HepG2 (cell line): ENCODE measurements around the gene TRPT1. TPM values are rescaled to one million over a fixed set of nuclear protein-coding genes. Genes with fewer than 3 reads are reported as not detected.

ENCODE experiments used
- CHD4 ChIP-seq: fragments of 200-600 bp; sonication (generic); IDR thresholded peaks from 2 replicates; pipeline ENCODE4 v1.7.0; 2017; ENCODE audit warnings: mild to moderate bottlenecking, low read length, borderline replicate concordance
- DMAP1 ChIP-seq: IDR thresholded peaks from 2 replicates; pipeline ENCODE4 v1.6.1; 2016
- EED ChIP-seq: sonication (generic); formaldehyde crosslinking; IDR thresholded peaks from 2 replicates; pipeline ENCODE4 v1.5.0; 2020; ENCODE audit warnings: mild to moderate bottlenecking, missing genetic modification reagents
- EHMT2 ChIP-seq: fragments of 200-600 bp; sonication (generic); IDR thresholded peaks from 2 replicates; pipeline ENCODE4 v1.7.0; 2017; ENCODE audit warnings: antibody characterized with exemption, low read depth, low read length, borderline replicate concordance
- GLI4 ChIP-seq: sonication (generic); formaldehyde crosslinking; IDR thresholded peaks from 2 replicates; pipeline ENCODE4 v1.5.1; 2020; ENCODE audit warnings: missing genetic modification reagents, mild to moderate bottlenecking, moderate library complexity, borderline replicate concordance
- HIVEP1 ChIP-seq: sonication (generic); formaldehyde crosslinking; IDR thresholded peaks from 2 replicates; pipeline ENCODE4 v1.4.0; 2020; ENCODE audit warnings: mild to moderate bottlenecking, missing genetic modification reagents
- KLF16 ChIP-seq, 2 experiments: sonication (generic) in 1 of 2; formaldehyde crosslinking in 1 of 2; IDR thresholded peaks; 2 replicates each; pipeline versions ENCODE4 v1.6.1 to v1.8.0; 2016 to 2023; ENCODE audit warnings: missing genetic modification reagents in 2 of 2, missing compliant biosample characterization in 1 of 2
- MED13 ChIP-seq: sonication (generic); formaldehyde crosslinking; IDR thresholded peaks from 2 replicates; pipeline ENCODE4 v1.5.0; 2020; ENCODE audit warnings: missing genetic modification reagents
- NCOA2 ChIP-seq: sonication (generic); formaldehyde crosslinking; IDR thresholded peaks from 2 replicates; pipeline ENCODE4 v1.8.0; 2022; ENCODE audit warnings: inconsistent platforms
- POLR2AphosphoS2 ChIP-seq: IDR thresholded peaks from 2 replicates; pipeline ENCODE4 v1.6.1; 2011; ENCODE audit warnings: low read depth, low read length, improper control_type of control experiment
- RBM22 ChIP-seq: fragments of 200-400 bp; formaldehyde crosslinking; optimal IDR thresholded peaks from 2 replicates; pipeline ENCODE3; 2017; ENCODE audit warnings: mild to moderate bottlenecking, low read length, moderate library complexity
- SIX4 ChIP-seq: sonication (generic); formaldehyde crosslinking; IDR thresholded peaks from 2 replicates; pipeline ENCODE4 v1.4.0; 2020; ENCODE audit warnings: missing genetic modification reagents
- SUZ12 ChIP-seq: fragments of 150-350 bp; IDR thresholded peaks from 2 replicates; pipeline ENCODE4 v1.6.1; 2014; ENCODE audit warnings: low read depth, low read length
- YEATS2 ChIP-seq: sonication (generic); formaldehyde crosslinking; IDR thresholded peaks from 2 replicates; pipeline ENCODE4 v1.4.0; 2020; ENCODE audit warnings: missing genetic modification reagents, borderline replicate concordance
- ZMYM4 ChIP-seq: sonication (generic); formaldehyde crosslinking; IDR thresholded peaks from 2 replicates; pipeline ENCODE4 v1.8.1; 2023; ENCODE audit warnings: mild to moderate bottlenecking, missing genetic modification reagents
- ZNF552 ChIP-seq: sonication (generic); formaldehyde crosslinking; IDR thresholded peaks from 2 replicates; pipeline ENCODE4 v1.9.0; 2022; ENCODE audit warnings: missing genetic modification reagents, mild to moderate bottlenecking, borderline replicate concordance
- ZNF788 ChIP-seq: sonication (generic); formaldehyde crosslinking; IDR thresholded peaks from 2 replicates; pipeline ENCODE4 v1.5.0; 2020; ENCODE audit warnings: mild to moderate bottlenecking, missing genetic modification reagents, borderline replicate concordance
- ZSCAN25 ChIP-seq: sonication (generic); formaldehyde crosslinking; IDR thresholded peaks from 2 replicates; pipeline ENCODE4 v1.8.0; 2022; ENCODE audit warnings: mild to moderate bottlenecking, missing genetic modification reagents
- polyA plus RNA-seq, 8 experiments: library from polyadenylated mRNA; depleted of rRNA in 3 of 8; stranded (reverse) in 7 of 8; unstranded in 1 of 8; fragments of >200 nt; fragmentation: Illumina TruSeq in 4 of 8; extraction: Trizol in 4 of 8; gene quantifications; 2 replicates each; pipeline versions ENCODE4 v1.2.1 to v1.2.3, GENCODE V29; 2011 to 2016; ENCODE audit warnings: low read depth in 4 of 8, missing spikeins in 1 of 8, mixed read lengths in 1 of 8; ENCODE audit not compliant: insufficient read depth in 1 of 8
- total RNA-seq, 5 experiments: library from RNA; depleted of rRNA; stranded (reverse); fragments of >200 nt; fragmentation: Illumina TruSeq; extraction: Trizol; gene quantifications; 2 replicates each; pipeline ENCODE4 v1.2.3, GENCODE V29; 2016; ENCODE audit warnings: low read depth in 1 of 5
- TF ChIP-seq, protein P1 (sequence below): IDR thresholded peaks from 2 replicates; pipeline ENCODE4 v1.6.1; 2016; ENCODE audit warnings: low read depth, borderline replicate concordance
- TF ChIP-seq, protein P2 (sequence below): sonication (generic); formaldehyde crosslinking; conservative IDR thresholded peaks from 2 replicates; pipeline ENCODE4 v1.8.0; 2022; ENCODE audit warnings: mild to moderate bottlenecking, moderate library complexity, missing genetic modification reagents
- TF ChIP-seq, protein P3 (sequence below): sonication (generic); formaldehyde crosslinking; IDR thresholded peaks from 2 replicates; pipeline ENCODE4 v1.8.0; 2022; ENCODE audit warnings: missing genetic modification reagents, low read depth, mild to moderate bottlenecking, borderline replicate concordance

TRPT1 gene
- total and polyA plus RNA-seq, 2 of the 13 experiments (the other 11 are each of a cell fraction or from before 2014, with no cell fraction given), result 24.8 to 40.7 TPM

DNA sequence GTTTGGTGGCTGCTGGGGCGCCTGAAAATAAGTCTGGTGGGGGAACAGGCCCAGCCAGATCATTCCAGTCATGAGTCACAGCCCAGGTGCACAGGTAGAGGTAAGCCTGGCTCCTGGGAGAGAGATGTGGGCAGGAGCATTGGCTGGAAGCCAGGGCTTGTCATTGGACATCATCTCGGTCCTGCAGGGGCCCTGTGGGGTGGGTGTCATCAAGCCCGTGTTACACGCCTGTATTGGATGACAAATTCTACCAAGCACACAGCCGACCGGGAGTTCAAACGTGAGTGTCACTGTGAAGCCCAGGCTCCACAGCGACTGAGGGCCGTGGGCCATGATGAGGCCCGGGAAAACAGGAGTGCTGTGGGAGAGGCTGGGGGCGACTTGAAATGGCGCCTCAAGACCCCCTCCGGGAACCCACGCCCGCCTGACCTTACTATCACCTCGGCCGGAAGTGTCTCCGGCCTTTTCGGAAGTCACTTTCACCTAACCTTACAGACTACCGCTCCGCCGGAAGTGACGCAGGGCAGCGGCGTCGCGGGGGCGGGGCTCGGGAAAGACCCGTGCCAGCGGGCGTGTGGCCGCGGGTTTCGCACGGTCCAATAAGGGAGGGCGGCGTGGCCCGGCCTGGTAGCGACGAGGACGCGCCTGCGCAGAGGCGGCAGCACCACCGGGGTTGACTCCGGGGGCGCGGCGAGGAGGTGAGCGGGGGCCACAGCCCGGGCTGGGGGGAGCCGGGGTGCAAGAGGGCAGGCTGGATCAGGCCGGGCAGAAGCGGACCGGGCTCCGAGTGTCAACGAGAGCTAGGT lies 14.7 kb upstream of the TRPT1 start, which contains the start of gene FKBP2 (continued):
- TF ChIP-seq, protein P1, sequence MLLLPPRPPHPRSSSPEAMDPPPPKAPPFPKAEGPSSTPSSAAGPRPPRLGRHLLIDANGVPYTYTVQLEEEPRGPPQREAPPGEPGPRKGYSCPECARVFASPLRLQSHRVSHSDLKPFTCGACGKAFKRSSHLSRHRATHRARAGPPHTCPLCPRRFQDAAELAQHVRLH (CRISPR knock-in tag), result peak; percentile 54; the same call in 1 of the 2 replicates
- 0 out of 2 replicates have a peak, but pooled peaks have one; percentile 29 for TF ChIP-seq MED13 (CRISPR knock-in tag)
- TF ChIP-seq ZNF552 (CRISPR knock-in tag), result peak; percentile 73; the same call in 1 of the 2 replicates
- TF ChIP-seq, protein P2, sequence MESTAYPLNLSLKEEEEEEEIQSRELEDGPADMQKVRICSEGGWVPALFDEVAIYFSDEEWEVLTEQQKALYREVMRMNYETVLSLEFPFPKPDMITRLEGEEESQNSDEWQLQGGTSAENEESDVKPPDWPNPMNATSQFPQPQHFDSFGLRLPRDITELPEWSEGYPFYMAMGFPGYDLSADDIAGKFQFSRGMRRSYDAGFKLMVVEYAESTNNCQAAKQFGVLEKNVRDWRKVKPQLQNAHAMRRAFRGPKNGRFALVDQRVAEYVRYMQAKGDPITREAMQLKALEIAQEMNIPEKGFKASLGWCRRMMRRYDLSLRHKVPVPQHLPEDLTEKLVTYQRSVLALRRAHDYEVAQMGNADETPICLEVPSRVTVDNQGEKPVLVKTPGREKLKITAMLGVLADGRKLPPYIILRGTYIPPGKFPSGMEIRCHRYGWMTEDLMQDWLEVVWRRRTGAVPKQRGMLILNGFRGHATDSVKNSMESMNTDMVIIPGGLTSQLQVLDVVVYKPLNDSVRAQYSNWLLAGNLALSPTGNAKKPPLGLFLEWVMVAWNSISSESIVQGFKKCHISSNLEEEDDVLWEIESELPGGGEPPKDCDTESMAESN (CRISPR knock-in tag), result peak; percentile 60; the same call in 1 of the 2 replicates
- TF ChIP-seq GLI4 (CRISPR knock-in tag), result peak; percentile 68; the same call in 1 of the 2 replicates
- TF ChIP-seq DMAP1, result no peak
- TF ChIP-seq, protein P3, sequence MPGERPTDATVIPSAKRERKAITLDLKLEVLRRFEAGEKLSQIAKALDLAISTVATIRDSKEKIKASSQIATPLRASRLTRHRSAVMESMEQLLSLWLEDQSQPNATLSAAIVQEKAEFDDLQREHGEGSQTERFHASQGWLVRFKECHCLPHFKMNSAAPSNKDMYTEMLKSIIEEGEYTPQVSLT (CRISPR knock-in tag), result peak; percentile 68; the same call in 1 of the 2 replicates
- TF ChIP-seq EED, result 0 out of 2 replicates have a peak, but pooled peaks have one; percentile 36
- peak; percentile 38; the same call in 1 of the 2 replicates for TF ChIP-seq ZNF788
- no peak for TF ChIP-seq CHD4
- TF ChIP-seq KLF16 (CRISPR knock-in tag; IDR thresholded peaks at IDR 0.05), result peak in 1 of 2 experiments; percentile 50; a peak in 1 of 4 replicates
- TF ChIP-seq ZMYM4, result peak; percentile 69; the same call in 1 of the 2 replicates
- peak; percentile 29; the same call in 1 of the 2 replicates for TF ChIP-seq ZSCAN25
- TF ChIP-seq NCOA2 (CRISPR knock-in tag), result peak; percentile 52; the same call in 1 of the 2 replicates
- TF ChIP-seq POLR2AphosphoS2, result 0 out of 2 replicates have a peak, but pooled peaks have one; percentile 51
- TF ChIP-seq RBM22, result peak; percentile 74
- TF ChIP-seq YEATS2, result peak; percentile 86; the same call in 1 of the 2 replicates
- TF ChIP-seq EHMT2, result no peak
- peak; percentile 94 for TF ChIP-seq HIVEP1 (CRISPR knock-in tag)
- no peak for TF ChIP-seq SUZ12
- TF ChIP-seq SIX4 (CRISPR knock-in tag), result peak; percentile 17; the same call in 1 of the 2 replicates
